GM12892 (cell line): ENCODE data around the gene SCPEP1.
A peak's percentile ranks its signal among the peaks of the same experiment; 100 is the strongest.

Experiments
- DNase-seq: peaks from one replicate; pipeline ENCODE4 v3.0.0; 2011; ENCODE audit not compliant: insufficient read length
- FAIRE-seq: peaks from 2 replicates; lab custom pipeline; 2011; peaks lifted over from hg19 to GRCh38; lab: Jason Lieb, UNC
- POLR2A ChIP-seq: IDR thresholded peaks from 2 replicates; pipeline ENCODE4 v1.6.1; 2011; ENCODE audit warnings: low read depth, low read length, control low read depth
- POLR2AphosphoS5 ChIP-seq: IDR thresholded peaks from 2 replicates; pipeline ENCODE4 v1.6.1; 2011; ENCODE audit warnings: low read depth, low read length, control low read depth
- TAF1 ChIP-seq: IDR thresholded peaks from 2 replicates; pipeline ENCODE4 v1.6.1; 2011; ENCODE audit warnings: low read depth, mild to moderate bottlenecking, control low read depth, low read length, borderline replicate concordance

The SCPEP1 gene

DNA sequence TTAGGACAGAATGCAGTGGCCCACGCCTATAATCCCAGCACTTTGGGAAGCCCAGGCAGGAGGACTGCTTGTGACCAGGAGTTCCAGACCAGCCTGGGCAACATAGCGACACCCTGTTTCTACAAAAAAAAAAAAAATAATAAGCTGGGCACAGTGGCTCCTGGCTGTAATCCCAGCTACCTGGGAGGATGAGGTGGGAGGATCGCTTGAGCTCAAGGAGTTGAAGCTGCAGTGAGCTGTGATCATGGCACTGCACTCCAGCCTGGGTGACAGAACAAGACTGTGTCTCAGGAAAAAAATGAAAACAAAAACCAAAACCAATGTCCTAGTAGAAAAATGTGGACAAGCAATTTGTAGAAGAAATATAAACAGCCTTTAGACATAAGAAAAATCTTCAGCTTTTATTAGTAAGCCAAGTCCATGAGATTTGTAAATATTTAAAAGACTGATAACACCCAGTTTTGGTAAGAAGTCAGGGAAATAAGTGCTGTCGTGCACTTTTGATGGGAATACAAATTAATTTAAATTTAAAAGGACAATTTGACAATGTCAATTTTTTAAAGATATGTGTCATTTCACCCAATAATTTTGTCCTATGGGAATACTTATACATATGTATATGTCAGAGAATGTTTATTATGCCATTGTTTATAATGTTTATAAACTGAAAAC is 11.1 kb downstream of the SCPEP1 start:
- DNase-seq (no peak), FAIRE-seq (no peak)
- no peak for TF ChIP-seq TAF1
- no peak for TF ChIP-seq POLR2A
- no peak for TF ChIP-seq POLR2AphosphoS5

DNA sequence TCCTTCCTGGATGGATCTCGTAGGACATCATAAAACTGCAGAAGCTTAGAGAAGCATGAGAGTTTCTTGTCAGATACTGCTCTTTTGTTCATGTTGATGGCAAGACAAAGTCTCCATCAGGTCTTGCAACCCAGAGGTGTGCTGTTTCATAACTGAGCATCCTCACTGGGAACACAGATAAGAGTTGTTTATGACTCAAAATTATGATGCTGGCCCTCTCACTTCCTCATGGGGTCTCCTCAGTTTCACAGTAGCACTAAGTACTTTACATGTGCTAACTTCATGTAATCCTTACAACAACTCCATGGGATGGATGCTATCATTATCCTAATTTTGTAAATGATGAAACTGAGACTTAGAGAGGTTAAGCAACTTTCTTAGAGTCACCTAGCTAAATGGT is 14.4 kb downstream of the SCPEP1 start:
- no peak for FAIRE-seq
- no peak for DNase-seq
- TF ChIP-seq POLR2AphosphoS5 (no peak), POLR2A (no peak), TAF1 (no peak)

- TF ChIP-seq POLR2A = no peak
- no peak for TF ChIP-seq POLR2AphosphoS5
- TF ChIP-seq TAF1 = no peak
- DNase-seq = no peak
- FAIRE-seq = no peak
Observed at GRCh38 chr17:56994009-56994792, 16.3 kb downstream of the SCPEP1 start.

DNA sequence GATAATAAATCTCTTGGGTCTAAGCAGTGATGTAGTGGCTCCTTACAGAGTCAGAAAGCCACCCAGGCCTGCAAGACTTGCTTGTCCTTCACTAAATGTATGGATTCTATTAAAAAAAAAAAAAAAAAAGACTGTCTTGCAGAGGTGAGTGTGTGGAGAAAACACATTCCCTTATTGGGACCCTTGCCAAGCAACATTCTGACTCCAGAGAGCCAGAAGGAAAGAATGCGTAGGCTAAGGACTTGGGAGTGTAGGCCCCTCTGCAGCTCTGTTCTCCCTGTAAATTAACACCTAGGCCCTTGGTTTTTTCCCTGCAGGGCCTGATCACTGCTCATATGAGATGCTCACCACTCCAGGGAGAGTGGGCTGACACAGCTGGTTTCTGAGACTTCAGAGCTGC is 17.8 kb downstream of the SCPEP1 start:
- FAIRE-seq (no peak), DNase-seq (no peak)
- no peak for TF ChIP-seq TAF1
- TF ChIP-seq POLR2AphosphoS5 = no peak
- no peak for TF ChIP-seq POLR2A

DNA sequence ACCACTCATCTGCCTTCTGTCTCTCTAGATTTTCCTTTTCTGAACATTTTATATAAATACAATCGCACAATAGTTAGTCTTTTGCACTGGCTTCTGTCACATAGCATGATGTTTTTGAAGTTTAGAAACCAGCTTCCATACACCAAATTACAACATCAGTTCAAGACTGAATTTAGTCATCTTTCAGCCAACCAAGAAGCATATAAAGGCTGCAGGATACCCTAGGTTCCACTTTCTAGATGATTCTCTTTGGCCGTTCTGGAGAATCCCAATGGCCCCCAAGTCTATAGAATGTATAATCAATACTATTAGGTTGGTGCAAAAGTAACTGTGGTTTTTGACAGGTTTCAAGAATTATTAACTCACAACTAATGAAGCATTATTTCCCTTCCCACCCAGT is 19.4 kb downstream of the SCPEP1 start:
- DNase-seq = no peak
- no peak for FAIRE-seq

GRCh38 chr17:57001541-57001940 is 23.6 kb downstream of the SCPEP1 start:
- no peak for DNase-seq
- TF ChIP-seq POLR2AphosphoS5 (no peak), TAF1 (no peak), POLR2A (no peak)
- FAIRE-seq = no peak

More for the DNA sequence above, 19.4 kb downstream of the SCPEP1 start:
- TF ChIP-seq POLR2AphosphoS5 (no peak), TAF1 (no peak), POLR2A (no peak)

DNA sequence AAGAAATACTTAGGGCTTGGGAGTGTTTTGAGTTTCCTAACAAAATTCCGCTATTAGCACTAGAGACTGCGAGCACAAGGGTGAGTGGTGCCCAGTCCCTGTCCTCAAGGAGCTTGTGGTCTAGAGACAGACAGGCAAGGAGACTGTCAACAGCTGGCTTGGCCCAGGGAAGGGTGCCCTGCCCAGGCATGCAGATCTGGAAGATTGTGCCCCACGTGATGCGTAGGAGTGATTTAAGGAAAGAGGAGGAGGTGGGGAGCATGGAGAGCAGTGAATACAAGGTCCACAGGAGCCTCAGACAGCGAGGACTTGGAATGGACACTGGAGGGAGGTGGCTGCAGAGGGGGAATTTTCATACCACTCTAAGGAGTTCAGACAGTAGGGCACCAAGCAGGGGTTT is 25.0 kb downstream of the SCPEP1 start:
- no peak for FAIRE-seq
- no peak for DNase-seq
- TF ChIP-seq TAF1 = no peak
- TF ChIP-seq POLR2AphosphoS5 = no peak
- TF ChIP-seq POLR2A = no peak

GRCh38 chr17:57004944-57005579 is 27.1 kb downstream of the SCPEP1 start:
- DNase-seq (no peak), FAIRE-seq (peak; percentile 69)
- TF ChIP-seq POLR2A (no peak), TAF1 (no peak), POLR2AphosphoS5 (no peak)

GRCh38 chr17:57006040-57006439 is 28.1 kb downstream of the SCPEP1 start:
- FAIRE-seq (no peak), DNase-seq (no peak)
- TF ChIP-seq POLR2A (no peak), POLR2AphosphoS5 (no peak), TAF1 (no peak)

GRCh38 chr17:57008958-57009357 is 31.0 kb downstream of the SCPEP1 start:
- no peak for TF ChIP-seq TAF1
- no peak for TF ChIP-seq POLR2AphosphoS5
- no peak for TF ChIP-seq POLR2A
- DNase-seq (no peak), FAIRE-seq (no peak)

- no peak for TF ChIP-seq POLR2A
- no peak for TF ChIP-seq TAF1
- TF ChIP-seq POLR2AphosphoS5 = no peak
- FAIRE-seq (peak; percentile 75), DNase-seq (no peak)
Observed at GRCh38 chr17:57009737-57010445, 32.0 kb downstream of the SCPEP1 start.
